ENCODE results near the gene FNIP2.

DNA sequence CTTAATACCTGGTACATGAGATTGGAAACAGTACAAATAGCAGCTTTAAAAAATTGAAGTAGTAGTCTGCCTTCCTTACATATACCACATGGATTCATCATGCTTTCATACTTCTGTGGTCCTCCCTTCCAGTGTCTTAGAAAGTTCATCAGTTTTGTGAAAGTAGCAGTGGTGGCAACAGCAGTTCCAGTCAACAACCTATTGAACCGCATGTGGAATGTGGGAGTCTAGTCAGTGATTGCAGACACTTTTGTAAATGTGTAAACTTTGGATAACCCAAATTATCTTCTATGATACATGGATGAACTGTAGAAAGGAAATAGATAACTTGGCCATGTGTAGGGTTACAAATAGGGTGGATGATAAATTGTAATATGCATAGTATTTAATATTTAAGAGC, 34.1 kb downstream of the FNIP2 start:
- TF ChIP-seq, protein P1, sequence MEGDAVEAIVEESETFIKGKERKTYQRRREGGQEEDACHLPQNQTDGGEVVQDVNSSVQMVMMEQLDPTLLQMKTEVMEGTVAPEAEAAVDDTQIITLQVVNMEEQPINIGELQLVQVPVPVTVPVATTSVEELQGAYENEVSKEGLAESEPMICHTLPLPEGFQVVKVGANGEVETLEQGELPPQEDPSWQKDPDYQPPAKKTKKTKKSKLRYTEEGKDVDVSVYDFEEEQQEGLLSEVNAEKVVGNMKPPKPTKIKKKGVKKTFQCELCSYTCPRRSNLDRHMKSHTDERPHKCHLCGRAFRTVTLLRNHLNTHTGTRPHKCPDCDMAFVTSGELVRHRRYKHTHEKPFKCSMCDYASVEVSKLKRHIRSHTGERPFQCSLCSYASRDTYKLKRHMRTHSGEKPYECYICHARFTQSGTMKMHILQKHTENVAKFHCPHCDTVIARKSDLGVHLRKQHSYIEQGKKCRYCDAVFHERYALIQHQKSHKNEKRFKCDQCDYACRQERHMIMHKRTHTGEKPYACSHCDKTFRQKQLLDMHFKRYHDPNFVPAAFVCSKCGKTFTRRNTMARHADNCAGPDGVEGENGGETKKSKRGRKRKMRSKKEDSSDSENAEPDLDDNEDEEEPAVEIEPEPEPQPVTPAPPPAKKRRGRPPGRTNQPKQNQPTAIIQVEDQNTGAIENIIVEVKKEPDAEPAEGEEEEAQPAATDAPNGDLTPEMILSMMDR (IDR thresholded peaks at IDR 0.05), result no peak
- TF ChIP-seq POLR2A (IDR thresholded peaks at IDR 0.05), result no peak
- TF ChIP-seq EP300 (IDR thresholded peaks at IDR 0.05), result no peak
- no peak for TF ChIP-seq POLR2AphosphoS5 (IDR thresholded peaks at IDR 0.05)
